Caki2 (cell line): ENCODE results near the gene COBLL1. TPM values are rescaled to one million over a fixed set of nuclear protein-coding genes. Genes with fewer than 3 reads are reported as not detected.

Source experiments
- DNase-seq: peaks from one replicate; pipeline ENCODE4 v3.0.0-alpha.2; 2015; ENCODE audit warnings: low read depth
- in situ Hi-C: cut with HindIII; loops from 2 replicates; pipeline ENCODE4 v1.10.0; 2016; ENCODE audit warnings: low sequenced_read_pairs, low pct_unique_long_range_greater_than_20kb, mixed read lengths
- total RNA-seq: library from RNA; depleted of rRNA; stranded (reverse); fragments of >200 nt; shearing (Covaris generic); gene quantifications from 2 replicates; pipeline ENCODE4 v1.2.3, GENCODE V29; 2014; ENCODE audit warnings: low replicate concordance

The COBLL1 gene
- total RNA-seq, 1 experiment from 2014 or later: 16.4 TPM

- no peak for DNase-seq
Observed at GRCh38 chr2:164797627-164798026, 44.0 kb downstream of the COBLL1 start.

GRCh38 chr2:164796999-164797398 is 44.6 kb downstream of the COBLL1 start:
- in situ Hi-C loops: no loop called here
- DNase-seq: no peak

More at GRCh38 chr2:164797627-164798026, 44.0 kb downstream of the COBLL1 start:
- in situ Hi-C loops: no loop called here

- in situ Hi-C loops: no loop called here
- DNase-seq: peak; percentile 30
Observed at GRCh38 chr2:164794432-164795231, 47.0 kb downstream of the COBLL1 start.

- in situ Hi-C loops: no loop called here
- no peak for DNase-seq
Observed at GRCh38 chr2:164794016-164794415, 47.6 kb downstream of the COBLL1 start.

GRCh38 chr2:164793529-164793928 is 48.1 kb downstream of the COBLL1 start:
- in situ Hi-C loops: no loop called here
- DNase-seq: no peak

- in situ Hi-C loops: no loop called here
- no peak for DNase-seq
Observed at GRCh38 chr2:164792316-164793170, 49.1 kb downstream of the COBLL1 start.

GRCh38 chr2:164789968-164790367 is 51.7 kb downstream of the COBLL1 start:
- in situ Hi-C loops: no loop called here
- DNase-seq: no peak

GRCh38 chr2:164786787-164787186 is 54.8 kb downstream of the COBLL1 start:
- in situ Hi-C loops: no loop called here
- DNase-seq: no peak

GRCh38 chr2:164785457-164785856 is 56.2 kb downstream of the COBLL1 start:
- no peak for DNase-seq
- in situ Hi-C loops: no loop called here

GRCh38 chr2:164784376-164784775 is 57.2 kb downstream of the COBLL1 start:
- DNase-seq: no peak
- in situ Hi-C loops: no loop called here

GRCh38 chr2:164782323-164782722 is 59.3 kb downstream of the COBLL1 start:
- no peak for DNase-seq
- in situ Hi-C loops: no loop called here

- in situ Hi-C loops: no loop called here
- DNase-seq: no peak
Observed at GRCh38 chr2:164781394-164781793, 60.2 kb downstream of the COBLL1 start.

GRCh38 chr2:164780611-164781178 is 60.9 kb downstream of the COBLL1 start:
- DNase-seq: no peak
- in situ Hi-C loops: no loop called here

GRCh38 chr2:164779383-164780057 is 62.1 kb downstream of the COBLL1 start:
- DNase-seq: no peak
- in situ Hi-C loops: no loop called here

GRCh38 chr2:164778723-164779122 is 62.9 kb downstream of the COBLL1 start:
- DNase-seq: no peak
- in situ Hi-C loops: no loop called here

- DNase-seq: no peak
- in situ Hi-C loops: no loop called here
Observed at GRCh38 chr2:164777847-164778461, 63.7 kb downstream of the COBLL1 start.

- no peak for DNase-seq
- in situ Hi-C loops: no loop called here
Observed at GRCh38 chr2:164773635-164774034, 68.0 kb downstream of the COBLL1 start.

- in situ Hi-C loops: no loop called here
- DNase-seq: no peak
Observed at GRCh38 chr2:164773091-164773490, 68.5 kb downstream of the COBLL1 start.
